ENCODE measurements around the gene PEMT.

- no peak for TF ChIP-seq CTCF (IDR thresholded peaks at IDR 0.05; ENCODE audit: low read length)
- TF ChIP-seq EZH2phosphoT487 (IDR thresholded peaks at IDR 0.05; ENCODE audit: low read length) = no peak
- no peak for TF ChIP-seq EZH2 (optimal IDR thresholded peaks at IDR 0.05; ENCODE audit: low read depth, low read length)
Measured at GRCh38 chr17:17549732-17550366, 41.7 kb downstream of the PEMT start.

All from MM.1S (cell line).